Sigmoid colon (tissue), 4 donors: Measurements from ENCODE around the gene FKBP15.

Experiments used
- POLR2AphosphoS5 ChIP-seq, 4 donors: sonication (generic); formaldehyde crosslinking; IDR thresholded peaks; one replicate each; pipeline ENCODE4 v1.6.1; 2017; ENCODE audit warnings: antibody characterized with exemption in 4 of 4
- TF ChIP-seq, protein P1 (sequence below), 4 experiments: fragments of 450-650 bp in 3 of 4; fragments of 200-600 bp in 1 of 4; IDR thresholded peaks; one replicate each; pipeline ENCODE4 v1.5.1; 2016 to 2019; ENCODE audit warnings: antibody characterized with exemption in 4 of 4, mild to moderate bottlenecking in 3 of 4, moderate library complexity in 2 of 4

- TF ChIP-seq, protein P1, sequence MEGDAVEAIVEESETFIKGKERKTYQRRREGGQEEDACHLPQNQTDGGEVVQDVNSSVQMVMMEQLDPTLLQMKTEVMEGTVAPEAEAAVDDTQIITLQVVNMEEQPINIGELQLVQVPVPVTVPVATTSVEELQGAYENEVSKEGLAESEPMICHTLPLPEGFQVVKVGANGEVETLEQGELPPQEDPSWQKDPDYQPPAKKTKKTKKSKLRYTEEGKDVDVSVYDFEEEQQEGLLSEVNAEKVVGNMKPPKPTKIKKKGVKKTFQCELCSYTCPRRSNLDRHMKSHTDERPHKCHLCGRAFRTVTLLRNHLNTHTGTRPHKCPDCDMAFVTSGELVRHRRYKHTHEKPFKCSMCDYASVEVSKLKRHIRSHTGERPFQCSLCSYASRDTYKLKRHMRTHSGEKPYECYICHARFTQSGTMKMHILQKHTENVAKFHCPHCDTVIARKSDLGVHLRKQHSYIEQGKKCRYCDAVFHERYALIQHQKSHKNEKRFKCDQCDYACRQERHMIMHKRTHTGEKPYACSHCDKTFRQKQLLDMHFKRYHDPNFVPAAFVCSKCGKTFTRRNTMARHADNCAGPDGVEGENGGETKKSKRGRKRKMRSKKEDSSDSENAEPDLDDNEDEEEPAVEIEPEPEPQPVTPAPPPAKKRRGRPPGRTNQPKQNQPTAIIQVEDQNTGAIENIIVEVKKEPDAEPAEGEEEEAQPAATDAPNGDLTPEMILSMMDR (IDR thresholded peaks at IDR 0.05): no peak
- TF ChIP-seq POLR2AphosphoS5 (IDR thresholded peaks at IDR 0.05): no peak
These were observed 10.6 kb upstream of the FKBP15 start for GRCh38 chr9:113231701-113232100.
